GM23338 (cell line): ENCODE results near the gene CACNA1G. TPM values are rescaled to one million over a fixed set of nuclear protein-coding genes. Genes with fewer than 3 reads are reported as not detected.

Experiments used
- ATAC-seq: fragments of 200-7000 bp; cut with Tn5 transposase; 3 replicates; pipeline ENCODE4 v1.9.1; 2020
- DNase-seq: peaks from one replicate; pipeline ENCODE4 v3.0.0-alpha.2; 2015; ENCODE audit warnings: low spot score
- H2AFZ ChIP-seq: fragments of 200-600 bp; sonication (generic); 2 replicates; pipeline ENCODE4 v1.8.0; 2016; ENCODE audit warnings: antibody characterized with exemption, mild to moderate bottlenecking, moderate library complexity
- H3F3A ChIP-seq: fragments of 200-600 bp; sonication (generic); replicated peaks from 2 replicates; pipeline ENCODE4 v1.8.0; 2017; ENCODE audit warnings: antibody characterized with exemption, mixed run types, low read depth
- H3K27ac ChIP-seq: fragments of 200-600 bp; sonication (generic); 2 replicates; pipeline ENCODE4 v1.6.1; 2016; ENCODE audit warnings: low read depth
- H3K27me3 ChIP-seq: fragments of 200-600 bp; sonication (generic); 2 replicates; pipeline ENCODE4 v1.8.0; 2016; ENCODE audit warnings: mild to moderate bottlenecking, mixed run types, moderate library complexity; ENCODE audit not compliant: insufficient read depth
- H3K36me3 ChIP-seq: fragments of 200-600 bp; sonication (generic); 2 replicates; pipeline ENCODE4 v1.8.0; 2016; ENCODE audit warnings: mild to moderate bottlenecking; ENCODE audit not compliant: insufficient read depth
- H3K4me1 ChIP-seq: fragments of 200-600 bp; sonication (generic); 2 replicates; pipeline ENCODE4 v1.8.0; 2016; ENCODE audit warnings: mild to moderate bottlenecking, moderate library complexity; ENCODE audit not compliant: insufficient read depth
- H3K4me2 ChIP-seq: fragments of 200-600 bp; sonication (generic); 2 replicates; pipeline ENCODE4 v1.7.1; 2017; ENCODE audit warnings: mixed run types
- H3K4me3 ChIP-seq: fragments of 200-600 bp; sonication (generic); 2 replicates; pipeline ENCODE4 v1.6.1; 2016; ENCODE audit warnings: mixed run types
- H3K79me2 ChIP-seq: fragments of 200-600 bp; sonication (generic); replicated peaks from 2 replicates; pipeline ENCODE4 v1.8.0; 2017; ENCODE audit warnings: mild to moderate bottlenecking; ENCODE audit not compliant: insufficient read depth
- H3K9me2 ChIP-seq: fragments of 200-600 bp; sonication (generic); 2 replicates; pipeline ENCODE4 v1.8.0; 2017; ENCODE audit not compliant: insufficient read depth
- H4K20me1 ChIP-seq: fragments of 200-600 bp; sonication (generic); replicated peaks from 2 replicates; pipeline ENCODE4 v1.8.0; 2017; ENCODE audit warnings: mild to moderate bottlenecking; ENCODE audit not compliant: insufficient read depth
- H3K27ac Mint-ChIP-seq: 2 replicates; pipeline ENCODE4 v1.8.0; 2020; ENCODE audit warnings: inconsistent platforms, mild to moderate bottlenecking, moderate library complexity, mixed read lengths
- H3K27me3 Mint-ChIP-seq: 3 replicates; pipeline ENCODE4 v1.8.0; 2022; ENCODE audit warnings: low read depth, mild to moderate bottlenecking, moderate library complexity, mixed read lengths, inconsistent platforms; ENCODE audit not compliant: insufficient read depth, poor library complexity
- H3K36me3 Mint-ChIP-seq: 3 replicates; pipeline ENCODE4 v1.8.0; 2021; ENCODE audit warnings: low read depth, mild to moderate bottlenecking, inconsistent platforms, moderate library complexity, mixed read lengths
- H3K4me1 Mint-ChIP-seq: 3 replicates; pipeline ENCODE4 v1.8.0; 2020; ENCODE audit warnings: mild to moderate bottlenecking, inconsistent platforms, mixed read lengths
- H3K4me3 Mint-ChIP-seq: 3 replicates; pipeline ENCODE4 v1.8.0; 2021; ENCODE audit warnings: moderate library complexity, mild to moderate bottlenecking, inconsistent platforms, mixed read lengths
- H3K9me3 Mint-ChIP-seq: 3 replicates; pipeline ENCODE4 v1.8.0; 2020; ENCODE audit warnings: moderate library complexity, mild to moderate bottlenecking, inconsistent platforms, mixed read lengths
- CREB1 ChIP-seq: fragments of 250-450 bp; sonication (Bioruptor Pico); IDR thresholded peaks from 2 replicates; pipeline ENCODE4 v1.5.0; 2020; ENCODE audit warnings: low read depth, mild to moderate bottlenecking, moderate library complexity
- CTCF ChIP-seq, 2 experiments: fragments of 200-600 bp in 1 of 2; sonication (generic) in 1 of 2; conservative IDR thresholded peaks; 2 replicates each; pipeline versions ENCODE4 v1.5.1 to v1.6.1; 2016 to 2017; ENCODE audit warnings: antibody characterized with exemption in 2 of 2, low read depth in 2 of 2, mild to moderate bottlenecking in 2 of 2, moderate library complexity in 1 of 2
- ETS1 ChIP-seq: IDR thresholded peaks from 2 replicates; pipeline ENCODE4 v1.6.1; 2016; ENCODE audit warnings: antibody characterized with exemption
- EZH2 ChIP-seq: fragments of 200-600 bp; sonication (generic); IDR thresholded peaks from one replicate; pipeline ENCODE4 v1.8.0; 2017; ENCODE audit warnings: antibody characterized with exemption, mild to moderate bottlenecking, low read depth; ENCODE audit not compliant: unreplicated experiment
- EZH2phosphoT487 ChIP-seq: fragments of 200-600 bp; sonication (generic); IDR thresholded peaks from one replicate; pipeline ENCODE4 v1.8.1; 2018; ENCODE audit warnings: antibody characterized with exemption; ENCODE audit not compliant: unreplicated experiment
- JUNB ChIP-seq: IDR thresholded peaks from one replicate; pipeline ENCODE4 v1.6.1; 2016; ENCODE audit warnings: antibody characterized with exemption; ENCODE audit not compliant: unreplicated experiment
- NANOG ChIP-seq: IDR thresholded peaks from 2 replicates; pipeline ENCODE4 v1.6.1; 2016; ENCODE audit warnings: antibody characterized with exemption, borderline replicate concordance
- POLR2AphosphoS5 ChIP-seq: IDR thresholded peaks from 2 replicates; pipeline ENCODE4 v1.6.1; 2016; ENCODE audit warnings: antibody characterized with exemption, low read depth
- REST ChIP-seq: IDR thresholded peaks from one replicate; pipeline ENCODE4 v1.6.1; 2018; ENCODE audit warnings: antibody characterized with exemption; ENCODE audit not compliant: unreplicated experiment
- STAT1 ChIP-seq: IDR thresholded peaks from one replicate; pipeline ENCODE4 v1.6.1; 2016; ENCODE audit warnings: antibody characterized with exemption; ENCODE audit not compliant: unreplicated experiment
- ZNF114 ChIP-seq: fragments of 250-450 bp; sonication (Bioruptor Pico); IDR thresholded peaks from 2 replicates; pipeline ENCODE4 v1.5.0; 2020; ENCODE audit warnings: mild to moderate bottlenecking, moderate library complexity
- ZNF331 ChIP-seq: fragments of 250-450 bp; sonication (Bioruptor Pico); IDR thresholded peaks from 2 replicates; pipeline ENCODE4 v1.5.0; 2020; ENCODE audit warnings: low read depth, mild to moderate bottlenecking, moderate library complexity
- ZNF462 ChIP-seq: fragments of 250-450 bp; sonication (Bioruptor Pico); IDR thresholded peaks from 2 replicates; pipeline ENCODE4 v1.5.0; 2020; ENCODE audit warnings: mild to moderate bottlenecking, moderate library complexity
- polyA plus RNA-seq: library from polyadenylated mRNA; unstranded; fragments of >200 nt; fragmentation: Nextera tagmentation; extraction: Ambion mirVana; gene quantifications from 2 replicates; pipeline ENCODE4 v1.2.1, GENCODE V29; 2016
- total RNA-seq: library from RNA; depleted of rRNA; stranded (reverse); fragments of >200 nt; shearing (Covaris generic); gene quantifications from 2 replicates; pipeline ENCODE4 v1.2.3, GENCODE V29; 2014

The CACNA1G gene
- total and polyA plus RNA-seq, 2 experiments from 2014 or later: 1.4 to 5.1 TPM

- Histone ChIP-seq H3K4me1 (peaks cover 17% of the 10 kb centered on the region), H3F3A (0 out of 2 replicates have a peak, but pooled peaks cover 3% of the 10 kb centered on the region), H3K4me3 (no peak overlapping the region), H3K79me2 (no peaks in the 10 kb centered on the region), H4K20me1 (no peaks in the 10 kb centered on the region), H3K27ac (no peak overlapping the region), H3K27me3 (peaks cover 35% of the 10 kb centered on the region), H2AFZ (no peak overlapping the region; the same call in 1 of the 2 replicates), H3K36me3 (no peaks in the 10 kb centered on the region), H3K9me2 (no peaks in the 10 kb centered on the region), H3K4me2 (no peak overlapping the region)
- Mint-ChIP-seq H3K4me1 (peaks cover 21% of the 10 kb centered on the region), H3K4me3 (no peak overlapping the region), H3K9me3 (no peaks in the 10 kb centered on the region), H3K27me3 (peaks cover 32% of the 10 kb centered on the region), H3K36me3 (no peaks in the 10 kb centered on the region), H3K27ac (no peak overlapping the region)
- no peak for TF ChIP-seq ZNF462
- no peak for TF ChIP-seq CREB1 (CRISPR knock-in tag)
- no peak for TF ChIP-seq REST
- no peak for TF ChIP-seq EZH2phosphoT487
- TF ChIP-seq JUNB: no peak
- no peak for TF ChIP-seq ZNF331 (CRISPR knock-in tag)
- no peak for TF ChIP-seq CTCF (conservative IDR thresholded peaks at IDR 0.05; ENCODE audit: low read depth in 2 of 2)
- no peak for TF ChIP-seq EZH2
- TF ChIP-seq POLR2AphosphoS5: no peak
- no peak for TF ChIP-seq ETS1
- no peak for TF ChIP-seq STAT1
- no peak for TF ChIP-seq NANOG
- no peak for TF ChIP-seq ZNF114
- DNase-seq (no peak), ATAC-seq (no peak)
Observed at GRCh38 chr17:50638966-50639713, 78.6 kb downstream of the CACNA1G start.
